ENCODE data around the gene HYAL3.

The HYAL3 gene

GRCh38 chr3:50278123-50278879 is 20.9 kb downstream of the HYAL3 start:
- no peak for DNase-seq (ENCODE audit: low read depth)
- no peak overlapping the region for H3K4me3 ChIP-seq (ENCODE audit: low read depth, low read length)
- TF ChIP-seq CTCF (conservative IDR thresholded peaks at IDR 0.05; ENCODE audit: low read depth, low read length), result no peak

- no peak for TF ChIP-seq CTCF (conservative IDR thresholded peaks at IDR 0.05; ENCODE audit: low read depth, low read length)
Observed at GRCh38 chr3:50276762-50277101, 22.5 kb downstream of the HYAL3 start.

DNA sequence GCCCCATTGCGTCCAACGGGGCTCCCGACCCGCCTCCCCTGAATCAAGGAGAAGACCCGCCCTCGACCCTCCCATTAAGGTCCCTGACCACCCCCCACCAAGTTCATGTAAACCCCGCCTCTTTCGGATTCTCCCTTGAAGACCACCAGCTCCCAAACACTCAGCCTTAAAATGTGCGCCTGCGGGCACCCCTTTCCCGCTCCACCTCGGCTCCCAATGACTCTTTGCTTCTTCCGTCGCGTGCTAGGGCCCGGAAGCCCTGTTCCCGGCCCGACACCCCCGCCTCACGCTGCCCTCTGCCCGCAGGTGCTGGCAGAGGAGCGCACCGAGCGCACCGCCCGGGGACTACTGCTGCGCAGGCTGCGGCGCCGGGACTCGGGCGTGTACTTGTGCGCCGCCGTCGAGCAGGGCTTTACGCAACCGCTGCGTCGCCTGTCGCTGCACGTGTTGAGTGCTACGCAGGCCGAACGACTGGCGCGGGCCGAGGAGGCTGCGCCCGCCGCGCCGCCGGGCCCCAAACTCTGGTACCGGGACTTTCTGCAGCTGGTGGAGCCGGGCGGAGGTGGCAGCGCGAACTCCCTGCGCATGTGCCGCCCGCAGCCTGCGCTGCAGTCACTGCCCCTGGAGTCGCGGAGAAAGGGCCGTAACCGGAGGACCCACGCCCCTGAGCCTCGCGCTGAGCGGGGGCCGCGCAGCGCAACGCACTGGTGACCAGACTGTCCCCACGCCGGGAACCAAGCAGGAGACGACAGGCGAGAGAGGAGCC is 23.0 kb downstream of the HYAL3 start:
- DNase-seq (ENCODE audit: low read depth), result no peak
- TF ChIP-seq CTCF (conservative IDR thresholded peaks at IDR 0.05; ENCODE audit: low read depth, low read length), result no peak
- no peak overlapping the region for H3K4me3 ChIP-seq (ENCODE audit: low read depth, low read length)

More at GRCh38 chr3:50276762-50277101, 22.5 kb downstream of the HYAL3 start:
- H3K4me3 ChIP-seq (ENCODE audit: low read depth, low read length), result no peak overlapping the region
- no peak for DNase-seq (ENCODE audit: low read depth)

DNA sequence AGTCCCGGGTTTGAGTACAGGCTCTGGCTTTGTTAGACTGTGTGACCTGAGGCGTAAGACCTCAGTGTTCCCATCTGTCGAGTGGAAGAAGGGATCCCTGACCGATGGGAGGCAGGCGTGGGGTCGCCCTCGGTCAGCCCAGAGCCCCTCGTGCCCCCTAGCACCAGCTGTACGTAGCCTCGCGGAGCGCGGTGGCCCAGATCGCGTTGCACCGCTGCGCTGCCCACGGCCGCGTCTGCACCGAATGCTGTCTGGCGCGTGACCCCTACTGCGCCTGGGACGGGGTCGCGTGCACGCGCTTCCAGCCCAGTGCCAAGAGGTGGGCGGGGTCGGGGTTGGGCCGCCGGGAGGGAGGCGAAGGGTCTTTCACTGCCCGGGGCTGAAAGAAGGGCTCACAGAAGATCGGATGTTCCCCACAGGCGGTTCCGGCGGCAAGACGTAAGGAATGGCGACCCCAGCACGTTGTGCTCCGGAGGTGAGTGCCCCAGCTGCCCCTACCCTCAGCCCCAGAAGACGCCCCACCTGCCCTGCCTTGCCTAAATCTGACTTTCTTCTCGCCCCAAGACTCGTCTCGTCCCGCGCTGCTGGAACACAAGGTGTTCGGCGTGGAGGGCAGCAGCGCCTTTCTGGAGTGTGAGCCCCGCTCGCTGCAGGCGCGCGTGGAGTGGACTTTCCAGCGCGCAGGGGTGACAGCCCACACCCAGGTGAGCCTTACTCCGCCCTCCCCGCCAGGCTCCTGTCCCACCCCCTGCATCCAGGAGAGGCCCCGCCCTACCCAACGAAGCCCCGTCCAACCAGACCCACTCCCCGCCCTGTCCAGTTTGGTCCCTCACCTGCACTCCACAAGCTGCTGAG is 23.8 kb downstream of the HYAL3 start:
- no peak for TF ChIP-seq CTCF (conservative IDR thresholded peaks at IDR 0.05; ENCODE audit: low read depth, low read length)
- no peak overlapping the region for H3K4me3 ChIP-seq (ENCODE audit: low read depth, low read length)
- DNase-seq (ENCODE audit: low read depth), result no peak

DNA sequence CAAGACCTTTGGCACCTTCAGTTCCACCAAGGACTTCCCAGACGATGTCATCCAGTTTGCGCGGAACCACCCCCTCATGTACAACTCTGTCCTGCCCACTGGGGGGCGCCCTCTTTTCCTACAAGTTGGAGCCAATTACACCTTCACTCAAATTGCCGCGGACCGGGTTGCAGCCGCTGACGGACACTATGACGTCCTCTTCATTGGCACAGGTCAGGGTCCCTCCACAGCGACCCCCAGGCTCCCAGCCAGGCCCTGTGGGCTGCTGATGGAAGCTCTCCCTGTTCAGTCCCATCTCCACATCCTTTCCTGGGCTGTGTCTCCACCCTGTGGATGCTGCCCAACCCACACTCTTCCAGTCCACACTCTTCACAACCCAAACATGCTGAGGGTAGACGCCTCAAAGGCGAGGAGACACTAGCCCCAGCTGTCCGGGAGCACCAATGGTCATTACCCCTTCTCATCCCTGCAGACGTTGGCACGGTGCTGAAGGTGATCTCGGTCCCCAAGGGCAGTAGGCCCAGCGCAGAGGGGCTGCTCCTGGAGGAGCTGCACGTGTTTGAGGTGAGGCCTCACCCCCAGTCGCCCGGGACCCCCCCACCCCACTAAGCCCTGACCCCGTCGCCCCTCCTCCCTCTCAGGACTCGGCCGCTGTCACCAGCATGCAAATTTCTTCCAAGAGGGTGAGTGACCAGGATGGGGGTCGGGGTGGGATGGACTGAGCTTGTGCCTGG is 24.7 kb downstream of the HYAL3 start:
- peak; percentile 72 for TF ChIP-seq CTCF (conservative IDR thresholded peaks at IDR 0.05; ENCODE audit: low read depth, low read length)
- peak; percentile 60 for DNase-seq (ENCODE audit: low read depth)
- no peak overlapping the region for H3K4me3 ChIP-seq (ENCODE audit: low read depth, low read length)

DNA sequence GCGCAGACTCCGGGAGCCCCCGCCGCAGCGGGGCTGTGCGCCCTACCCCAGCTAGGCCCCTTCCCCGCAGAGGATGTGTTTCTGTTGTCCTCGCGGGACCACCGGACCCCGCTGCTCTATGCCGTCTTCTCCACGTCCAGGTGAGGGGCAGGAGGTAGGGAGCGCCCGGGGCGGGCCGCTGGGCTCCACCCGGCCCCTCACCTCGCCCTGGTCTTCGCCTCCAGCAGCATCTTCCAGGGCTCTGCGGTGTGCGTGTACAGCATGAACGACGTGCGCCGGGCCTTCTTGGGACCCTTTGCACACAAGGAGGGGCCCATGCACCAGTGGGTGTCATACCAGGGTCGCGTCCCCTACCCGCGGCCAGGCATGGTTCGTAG is 25.5 kb downstream of the HYAL3 start:
- DNase-seq (ENCODE audit: low read depth), result no peak
- TF ChIP-seq CTCF (conservative IDR thresholded peaks at IDR 0.05; ENCODE audit: low read depth, low read length), result no peak
- no peak overlapping the region for H3K4me3 ChIP-seq (ENCODE audit: low read depth, low read length)

All from choroid plexus epithelial cell (primary cell).